Activated CD4-positive, alpha-beta memory T cell treated with anti-CD3 and anti-CD28 coated beads, Interleukin-2, amount 10 ng/mL, durations not matched to agents 7 days and 5 days (primary cell): ENCODE measurements around the gene RBPJL. TPM values are rescaled to one million over a fixed set of nuclear protein-coding genes. Genes with fewer than 3 reads are reported as not detected.
A peak's percentile ranks its signal among the peaks of the same experiment; 100 is the strongest.

Experiments
- CTCF ChIA-PET: fragments of 350-600 bp; sonication (Branson Sonifier 250); formaldehyde crosslinking; loops from one replicate; lab custom pipeline; 2021; ENCODE audit warnings: antibody characterized with exemption, inconsistent platforms; lab: Charles Lee
- POLR2A ChIA-PET: fragments of 350-600 bp; sonication (Branson Sonifier 250); formaldehyde crosslinking; loops from one replicate; lab custom pipeline; 2021; ENCODE audit warnings: antibody characterized with exemption; lab: Charles Lee
- DNase-seq: peaks from one replicate; pipeline ENCODE4 v3.0.0-alpha.2; 2020
- H3K27ac Mint-ChIP-seq: one replicate; pipeline ENCODE4 v1.8.0; 2021; ENCODE audit warnings: mild to moderate bottlenecking, mixed read lengths
- H3K27me3 Mint-ChIP-seq: one replicate; pipeline ENCODE4 v1.8.0; 2021; ENCODE audit warnings: mixed read lengths
- H3K36me3 Mint-ChIP-seq: one replicate; pipeline ENCODE4 v1.8.0; 2021; ENCODE audit warnings: low read depth, mixed read lengths
- H3K4me1 Mint-ChIP-seq: one replicate; pipeline ENCODE4 v1.8.0; 2021; ENCODE audit warnings: mixed read lengths
- H3K4me3 Mint-ChIP-seq: one replicate; pipeline ENCODE4 v1.8.0; 2021; ENCODE audit warnings: mild to moderate bottlenecking, mixed read lengths
- H3K9me3 Mint-ChIP-seq: one replicate; pipeline ENCODE4 v1.8.0; 2021; ENCODE audit warnings: mixed read lengths
- total RNA-seq, 2 experiments: library from RNA; stranded (reverse); gene quantifications; one replicate each; pipeline ENCODE4 v1.2.3, GENCODE V29; 2021

The RBPJL gene
- total RNA-seq, 2 experiments from 2014 or later: not detected

- Mint-ChIP-seq H3K4me3 (no peak overlapping the region), H3K36me3 (peaks cover 13% of the 10 kb centered on the region), H3K27me3 (no peaks in the 10 kb centered on the region), H3K27ac (no peak overlapping the region), H3K9me3 (no peaks in the 10 kb centered on the region), H3K4me1 (peaks cover 42% of the 10 kb centered on the region)
- ChIA-PET CTCF (interaction anchor here (0.8 kb wide), 1 partner anchor 47 kb away, joined by 3 read pairs; no protein-coding TSS in a partner anchor), POLR2A (no interaction called here)
- no peak for DNase-seq
Observed at GRCh38 chr20:45340951-45341350, 34.3 kb downstream of the RBPJL start.

GRCh38 chr20:45341579-45341938, 34.9 kb downstream of the RBPJL start:
- no peak overlapping the region for H3K27ac Mint-ChIP-seq
- CTCF ChIA-PET: interaction anchor here (0.8 to 1.2 kb wide), 2 partner anchors 9 to 48 kb away, joined by 3 read pairs; no protein-coding TSS in a partner anchor
- no peaks in the 10 kb centered on the region for H3K27me3 Mint-ChIP-seq
- H3K4me1 Mint-ChIP-seq: peaks cover 48% of the 10 kb centered on the region
- H3K36me3 Mint-ChIP-seq: peaks cover 13% of the 10 kb centered on the region
- POLR2A ChIA-PET: no interaction called here
- no peak for DNase-seq
- H3K4me3 Mint-ChIP-seq: no peak overlapping the region
- no peaks in the 10 kb centered on the region for H3K9me3 Mint-ChIP-seq

GRCh38 chr20:45341939-45342854, 35.6 kb downstream of the RBPJL start:
- no peak overlapping the region for H3K4me3 Mint-ChIP-seq
- H3K4me1 Mint-ChIP-seq: peaks cover 54% of the 10 kb centered on the region
- ChIA-PET POLR2A (no interaction called here), CTCF (interaction anchor here (1.2 kb wide), 1 partner anchor 10 kb away, joined by 3 read pairs; no protein-coding TSS in a partner anchor)
- no peaks in the 10 kb centered on the region for H3K9me3 Mint-ChIP-seq
- H3K36me3 Mint-ChIP-seq: peaks cover 13% of the 10 kb centered on the region
- no peak overlapping the region for H3K27ac Mint-ChIP-seq
- H3K27me3 Mint-ChIP-seq: no peaks in the 10 kb centered on the region
- no peak for DNase-seq

- Mint-ChIP-seq H3K27me3 (no peaks in the 10 kb centered on the region), H3K4me3 (no peak overlapping the region), H3K27ac (no peak overlapping the region), H3K9me3 (no peaks in the 10 kb centered on the region), H3K4me1 (peaks cover 59% of the 10 kb centered on the region), H3K36me3 (peaks cover 13% of the 10 kb centered on the region)
- DNase-seq: no peak
- ChIA-PET POLR2A (no interaction called here), CTCF (interaction anchor here (1.2 kb wide), 1 partner anchor 10 kb away, joined by 3 read pairs; no protein-coding TSS in a partner anchor)
Observed at GRCh38 chr20:45342855-45343531, 36.4 kb downstream of the RBPJL start.

GRCh38 chr20:45343532-45344167, 37.0 kb downstream of the RBPJL start:
- ChIA-PET POLR2A (interaction anchor here (0.6 to 1.6 kb wide), 2 partner anchors 30 to 291 kb away, joined by 3 to 4 read pairs; no protein-coding TSS in a partner anchor), CTCF (interaction anchor here (1.1 to 1.7 kb wide), 3 partner anchors 19 to 93 kb away, joined by 4 to 6 read pairs (median 5); partner anchors contain the start of gene SYS1)
- Mint-ChIP-seq H3K4me1 (peaks cover 61% of the 10 kb centered on the region), H3K36me3 (peaks cover 13% of the 10 kb centered on the region), H3K9me3 (no peaks in the 10 kb centered on the region), H3K27me3 (no peaks in the 10 kb centered on the region), H3K4me3 (no peak overlapping the region), H3K27ac (peak overlapping the region; percentile 26)
- no peak for DNase-seq

- Mint-ChIP-seq H3K27me3 (no peaks in the 10 kb centered on the region), H3K36me3 (peaks cover 13% of the 10 kb centered on the region), H3K27ac (no peak overlapping the region), H3K4me3 (no peak overlapping the region), H3K9me3 (no peaks in the 10 kb centered on the region), H3K4me1 (peaks cover 58% of the 10 kb centered on the region)
- DNase-seq: no peak
- ChIA-PET CTCF (interaction anchor here (1.1 to 1.7 kb wide), 3 partner anchors 18 to 92 kb away, joined by 4 to 6 read pairs (median 5); partner anchors contain the start of gene SYS1), POLR2A (interaction anchor here (0.6 to 1.6 kb wide), 2 partner anchors 29 to 292 kb away, joined by 3 to 4 read pairs; no protein-coding TSS in a partner anchor)
Observed at GRCh38 chr20:45344168-45344860, 37.7 kb downstream of the RBPJL start.

- H3K4me1 Mint-ChIP-seq: peaks cover 57% of the 10 kb centered on the region
- POLR2A ChIA-PET: interaction anchor here (1.0 to 4.6 kb wide), 3 partner anchors 12 to 28 kb away, joined by 3 to 23 read pairs (median 4); no protein-coding TSS in a partner anchor
- H3K27ac Mint-ChIP-seq: no peak overlapping the region
- CTCF ChIA-PET: interaction anchor here (1.1 to 4.0 kb wide), 4 partner anchors 17 to 91 kb away, joined by 3 to 19 read pairs (median 4); partner anchors contain the start of gene SYS1
- no peaks in the 10 kb centered on the region for H3K9me3 Mint-ChIP-seq
- peak overlapping the region; percentile 27 for H3K4me3 Mint-ChIP-seq
- no peak for DNase-seq
- no peaks in the 10 kb centered on the region for H3K27me3 Mint-ChIP-seq
- peaks cover 12% of the 10 kb centered on the region for H3K36me3 Mint-ChIP-seq
Observed at GRCh38 chr20:45345104-45345936, 38.7 kb downstream of the RBPJL start.

GRCh38 chr20:45346291-45346718, 39.7 kb downstream of the RBPJL start:
- ChIA-PET POLR2A (interaction anchor here (1.1 to 4.6 kb wide), 8 partner anchors 9 to 86 kb away, joined by 3 to 25 read pairs (median 7); partner anchors contain the start of gene SYS1), CTCF (interaction anchor here (0.5 to 4.0 kb wide), 6 partner anchors 15 to 424 kb away, joined by 3 to 19 read pairs (median 7); partner anchors contain the start of gene SYS1)
- peaks cover 51% of the 10 kb centered on the region for H3K4me1 Mint-ChIP-seq
- H3K9me3 Mint-ChIP-seq: no peaks in the 10 kb centered on the region
- DNase-seq: no peak
- H3K27ac Mint-ChIP-seq: no peak overlapping the region
- H3K36me3 Mint-ChIP-seq: peaks cover 4% of the 10 kb centered on the region
- H3K27me3 Mint-ChIP-seq: no peaks in the 10 kb centered on the region
- H3K4me3 Mint-ChIP-seq: peak overlapping the region; percentile 86

- H3K4me1 Mint-ChIP-seq: peaks cover 49% of the 10 kb centered on the region
- H3K9me3 Mint-ChIP-seq: no peaks in the 10 kb centered on the region
- CTCF ChIA-PET: interaction anchor here (0.5 to 4.0 kb wide), 9 partner anchors 8 to 423 kb away, joined by 3 to 19 read pairs (median 4); partner anchors contain the start of gene SYS1
- DNase-seq: no peak
- H3K27me3 Mint-ChIP-seq: no peaks in the 10 kb centered on the region
- peak overlapping the region; percentile 86 for H3K4me3 Mint-ChIP-seq
- no peak overlapping the region for H3K27ac Mint-ChIP-seq
- POLR2A ChIA-PET: interaction anchor here (0.6 to 4.6 kb wide), 15 partner anchors 9 to 445 kb away, joined by 3 to 25 read pairs (median 6); partner anchors contain the start of genes DNTTIP1, PIGT, SYS1 and WFDC3
- H3K36me3 Mint-ChIP-seq: peaks cover 4% of the 10 kb centered on the region
Observed at GRCh38 chr20:45346851-45347250, 40.2 kb downstream of the RBPJL start.

GRCh38 chr20:45347297-45347935, 40.8 kb downstream of the RBPJL start:
- H3K36me3 Mint-ChIP-seq: peaks cover 4% of the 10 kb centered on the region
- H3K4me3 Mint-ChIP-seq: peak overlapping the region; percentile 86
- ChIA-PET POLR2A (interaction anchor here (0.6 to 4.6 kb wide), 17 partner anchors 8 to 444 kb away, joined by 3 to 25 read pairs (median 5); partner anchors contain the start of genes DNTTIP1, PIGT, SYS1 and WFDC3), CTCF (interaction anchor here (0.8 to 4.0 kb wide), 9 partner anchors 8 to 98 kb away, joined by 3 to 19 read pairs (median 4); partner anchors contain the start of gene SYS1)
- H3K4me1 Mint-ChIP-seq: peaks cover 46% of the 10 kb centered on the region
- no peaks in the 10 kb centered on the region for H3K27me3 Mint-ChIP-seq
- H3K9me3 Mint-ChIP-seq: no peaks in the 10 kb centered on the region
- H3K27ac Mint-ChIP-seq: peak overlapping the region; percentile 67
- no peak for DNase-seq
